ENCODE results near the gene MAD1L1. TPM values are rescaled to one million over a fixed set of nuclear protein-coding genes. Genes with fewer than 3 reads are reported as not detected.
"Not testable (repeated sequence)": the region's sequence is repeated elsewhere in the genome, so short reads cannot be mapped to it uniquely, and the experiment has no call there.

Gene MAD1L1
- total RNA-seq, 1 donor from 2014 or later, result 56.2 TPM

GRCh38 chr7:2165239-2165609, 67.5 kb downstream of the MAD1L1 start:
- no peaks in the 10 kb centered on the region for H3K9me3 Mint-ChIP-seq
- H3K27ac Mint-ChIP-seq, result no peak overlapping the region
- no peak overlapping the region for H3K4me3 Mint-ChIP-seq
- H3K4me1 Mint-ChIP-seq (ENCODE audit: low read depth), result no peaks in the 10 kb centered on the region
- intact Hi-C loops (cut with micrococcal nuclease), result no loop called here
- H3K36me3 Mint-ChIP-seq (ENCODE audit: low read depth), result no peaks in the 10 kb centered on the region
- no peak for DNase-seq (ENCODE audit: low spot score)
- H3K27me3 Mint-ChIP-seq (ENCODE audit: insufficient read depth), result no peaks in the 10 kb centered on the region

GRCh38 chr7:2164646-2165045, 68.1 kb downstream of the MAD1L1 start:
- no peaks in the 10 kb centered on the region for H3K36me3 Mint-ChIP-seq (ENCODE audit: low read depth)
- H3K27ac Mint-ChIP-seq, result no peak overlapping the region
- no peak overlapping the region for H3K4me3 Mint-ChIP-seq
- no peaks in the 10 kb centered on the region for H3K27me3 Mint-ChIP-seq (ENCODE audit: insufficient read depth)
- H3K4me1 Mint-ChIP-seq (ENCODE audit: low read depth), result no peaks in the 10 kb centered on the region
- intact Hi-C loops (cut with micrococcal nuclease), result no loop called here
- no peak for DNase-seq (ENCODE audit: low spot score)
- no peaks in the 10 kb centered on the region for H3K9me3 Mint-ChIP-seq

- Mint-ChIP-seq H3K4me1 (ENCODE audit: low read depth) (no peaks in the 10 kb centered on the region), H3K36me3 (ENCODE audit: low read depth) (no peaks in the 10 kb centered on the region), H3K4me3 (no peak overlapping the region), H3K27ac (no peak overlapping the region), H3K27me3 (ENCODE audit: insufficient read depth) (no peaks in the 10 kb centered on the region), H3K9me3 (no peaks in the 10 kb centered on the region)
- no peak for DNase-seq (ENCODE audit: low spot score)
- intact Hi-C loops (cut with micrococcal nuclease), result no loop called here
Measured at GRCh38 chr7:2163600-2164555, 68.9 kb downstream of the MAD1L1 start.

GRCh38 chr7:2162959-2163358, 69.8 kb downstream of the MAD1L1 start:
- Mint-ChIP-seq H3K27ac (no peak overlapping the region), H3K4me1 (ENCODE audit: low read depth) (no peaks in the 10 kb centered on the region), H3K27me3 (ENCODE audit: insufficient read depth) (no peaks in the 10 kb centered on the region), H3K4me3 (no peak overlapping the region), H3K9me3 (no peaks in the 10 kb centered on the region), H3K36me3 (ENCODE audit: low read depth) (no peaks in the 10 kb centered on the region)
- intact Hi-C loops (cut with micrococcal nuclease), result no loop called here
- DNase-seq (ENCODE audit: low spot score), result no peak

- H3K27ac Mint-ChIP-seq; H3K4me3 Mint-ChIP-seq; DNase-seq (ENCODE audit: low spot score); intact Hi-C loops (cut with micrococcal nuclease); H3K9me3 Mint-ChIP-seq; H3K36me3 Mint-ChIP-seq (ENCODE audit: low read depth); H3K27me3 Mint-ChIP-seq (ENCODE audit: insufficient read depth); H3K4me1 Mint-ChIP-seq (ENCODE audit: low read depth): not testable (repeated sequence)
Measured at GRCh38 chr7:2162004-2162902, 70.5 kb downstream of the MAD1L1 start.

- Mint-ChIP-seq H3K27me3 (ENCODE audit: insufficient read depth) (no peaks in the 10 kb centered on the region), H3K27ac (no peak overlapping the region), H3K9me3 (no peaks in the 10 kb centered on the region), H3K36me3 (ENCODE audit: low read depth) (no peaks in the 10 kb centered on the region), H3K4me1 (ENCODE audit: low read depth) (no peaks in the 10 kb centered on the region), H3K4me3 (no peak overlapping the region)
- no peak for DNase-seq (ENCODE audit: low spot score)
- intact Hi-C loops (cut with micrococcal nuclease), result no loop called here
Measured at GRCh38 chr7:2159176-2159520, 73.6 kb downstream of the MAD1L1 start.

- Mint-ChIP-seq H3K4me1 (ENCODE audit: low read depth) (no peaks in the 10 kb centered on the region), H3K27me3 (ENCODE audit: insufficient read depth) (no peaks in the 10 kb centered on the region), H3K9me3 (no peaks in the 10 kb centered on the region), H3K36me3 (ENCODE audit: low read depth) (no peaks in the 10 kb centered on the region), H3K4me3 (no peak overlapping the region), H3K27ac (no peak overlapping the region)
- intact Hi-C loops (cut with micrococcal nuclease), result no loop called here
- no peak for DNase-seq (ENCODE audit: low spot score)
Measured at GRCh38 chr7:2158331-2159175, 74.2 kb downstream of the MAD1L1 start.

GRCh38 chr7:2157473-2158279, 75.1 kb downstream of the MAD1L1 start:
- Mint-ChIP-seq H3K4me3 (no peak overlapping the region), H3K27me3 (ENCODE audit: insufficient read depth) (no peaks in the 10 kb centered on the region), H3K27ac (no peak overlapping the region), H3K36me3 (ENCODE audit: low read depth) (no peaks in the 10 kb centered on the region), H3K4me1 (ENCODE audit: low read depth) (no peaks in the 10 kb centered on the region), H3K9me3 (no peaks in the 10 kb centered on the region)
- intact Hi-C loops (cut with micrococcal nuclease), result no loop called here
- no peak for DNase-seq (ENCODE audit: low spot score)

GRCh38 chr7:2156756-2157472, 75.8 kb downstream of the MAD1L1 start:
- Mint-ChIP-seq H3K36me3 (ENCODE audit: low read depth) (no peaks in the 10 kb centered on the region), H3K4me1 (ENCODE audit: low read depth) (no peaks in the 10 kb centered on the region), H3K4me3 (no peak overlapping the region), H3K9me3 (no peaks in the 10 kb centered on the region), H3K27me3 (ENCODE audit: insufficient read depth) (no peaks in the 10 kb centered on the region), H3K27ac (no peak overlapping the region)
- intact Hi-C loops (cut with micrococcal nuclease), result no loop called here
- no peak for DNase-seq (ENCODE audit: low spot score)

GRCh38 chr7:2154831-2155230, 77.9 kb downstream of the MAD1L1 start:
- no peaks in the 10 kb centered on the region for H3K9me3 Mint-ChIP-seq
- intact Hi-C loops (cut with micrococcal nuclease), result no loop called here
- H3K27ac Mint-ChIP-seq, result no peak overlapping the region
- no peaks in the 10 kb centered on the region for H3K4me1 Mint-ChIP-seq (ENCODE audit: low read depth)
- no peak overlapping the region for H3K4me3 Mint-ChIP-seq
- peaks cover 2% of the 10 kb centered on the region for H3K36me3 Mint-ChIP-seq (ENCODE audit: low read depth)
- H3K27me3 Mint-ChIP-seq (ENCODE audit: insufficient read depth), result no peaks in the 10 kb centered on the region
- DNase-seq (ENCODE audit: low spot score), result no peak

GRCh38 chr7:2154121-2154520, 78.6 kb downstream of the MAD1L1 start:
- no peaks in the 10 kb centered on the region for H3K27me3 Mint-ChIP-seq (ENCODE audit: insufficient read depth)
- H3K27ac Mint-ChIP-seq, result no peak overlapping the region
- DNase-seq (ENCODE audit: low spot score), result no peak
- intact Hi-C loops (cut with micrococcal nuclease), result no loop called here
- H3K4me1 Mint-ChIP-seq (ENCODE audit: low read depth), result no peaks in the 10 kb centered on the region
- H3K4me3 Mint-ChIP-seq, result no peak overlapping the region
- no peaks in the 10 kb centered on the region for H3K9me3 Mint-ChIP-seq
- peaks cover 2% of the 10 kb centered on the region for H3K36me3 Mint-ChIP-seq (ENCODE audit: low read depth)
